Testis (tissue), 2 donors: Measurements from ENCODE around the gene DENND1A.

Source experiments
- POLR2A ChIP-seq: fragments of 450-650 bp; IDR thresholded peaks from one replicate; pipeline ENCODE4 v1.6.1; 2017; ENCODE audit warnings: antibody characterized with exemption, mild to moderate bottlenecking, moderate library complexity
- TF ChIP-seq, protein P1 (sequence below), 3 experiments: fragments of 450-650 bp in 2 of 3; fragments of 200-600 bp in 1 of 3; sonication (generic) in 1 of 3; IDR thresholded peaks; one replicate each; pipeline ENCODE4 v1.5.1; 2016 to 2019; ENCODE audit warnings: antibody characterized with exemption in 3 of 3, mild to moderate bottlenecking in 2 of 3, moderate library complexity in 1 of 3

DNA sequence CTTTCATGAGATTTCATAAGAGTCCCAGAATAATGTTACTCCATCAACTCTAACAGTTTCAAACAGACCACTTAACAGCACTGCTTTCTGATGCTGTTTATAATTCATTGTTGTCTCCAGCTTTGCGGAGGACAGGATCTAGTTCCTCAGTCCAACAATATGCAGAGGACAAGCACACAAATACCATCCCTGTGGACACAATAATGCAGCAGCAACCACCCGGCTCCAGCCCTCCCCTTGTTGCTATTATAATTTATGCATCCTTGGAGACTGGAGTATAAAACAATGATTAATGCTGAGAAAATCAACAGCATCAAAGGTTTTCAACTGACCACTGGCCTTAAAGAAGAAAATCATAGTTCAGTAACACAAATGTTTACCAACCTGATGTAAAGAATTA lies 108.3 kb downstream of the DENND1A start:
- no peak for TF ChIP-seq POLR2A
- TF ChIP-seq, protein P1, sequence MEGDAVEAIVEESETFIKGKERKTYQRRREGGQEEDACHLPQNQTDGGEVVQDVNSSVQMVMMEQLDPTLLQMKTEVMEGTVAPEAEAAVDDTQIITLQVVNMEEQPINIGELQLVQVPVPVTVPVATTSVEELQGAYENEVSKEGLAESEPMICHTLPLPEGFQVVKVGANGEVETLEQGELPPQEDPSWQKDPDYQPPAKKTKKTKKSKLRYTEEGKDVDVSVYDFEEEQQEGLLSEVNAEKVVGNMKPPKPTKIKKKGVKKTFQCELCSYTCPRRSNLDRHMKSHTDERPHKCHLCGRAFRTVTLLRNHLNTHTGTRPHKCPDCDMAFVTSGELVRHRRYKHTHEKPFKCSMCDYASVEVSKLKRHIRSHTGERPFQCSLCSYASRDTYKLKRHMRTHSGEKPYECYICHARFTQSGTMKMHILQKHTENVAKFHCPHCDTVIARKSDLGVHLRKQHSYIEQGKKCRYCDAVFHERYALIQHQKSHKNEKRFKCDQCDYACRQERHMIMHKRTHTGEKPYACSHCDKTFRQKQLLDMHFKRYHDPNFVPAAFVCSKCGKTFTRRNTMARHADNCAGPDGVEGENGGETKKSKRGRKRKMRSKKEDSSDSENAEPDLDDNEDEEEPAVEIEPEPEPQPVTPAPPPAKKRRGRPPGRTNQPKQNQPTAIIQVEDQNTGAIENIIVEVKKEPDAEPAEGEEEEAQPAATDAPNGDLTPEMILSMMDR (IDR thresholded peaks at IDR 0.05), result no peak
